Fibroblast of upper back skin (primary cell): ENCODE measurements around the gene CRELD2.

Experiments used
- DNase-seq: peaks from one replicate; pipeline ENCODE4 v3.0.0-alpha.2; 2013

The CRELD2 gene

GRCh38 chr22:49970528-49971231 is 52.2 kb downstream of the CRELD2 start:
- DNase-seq = peak; percentile 93

DNA sequence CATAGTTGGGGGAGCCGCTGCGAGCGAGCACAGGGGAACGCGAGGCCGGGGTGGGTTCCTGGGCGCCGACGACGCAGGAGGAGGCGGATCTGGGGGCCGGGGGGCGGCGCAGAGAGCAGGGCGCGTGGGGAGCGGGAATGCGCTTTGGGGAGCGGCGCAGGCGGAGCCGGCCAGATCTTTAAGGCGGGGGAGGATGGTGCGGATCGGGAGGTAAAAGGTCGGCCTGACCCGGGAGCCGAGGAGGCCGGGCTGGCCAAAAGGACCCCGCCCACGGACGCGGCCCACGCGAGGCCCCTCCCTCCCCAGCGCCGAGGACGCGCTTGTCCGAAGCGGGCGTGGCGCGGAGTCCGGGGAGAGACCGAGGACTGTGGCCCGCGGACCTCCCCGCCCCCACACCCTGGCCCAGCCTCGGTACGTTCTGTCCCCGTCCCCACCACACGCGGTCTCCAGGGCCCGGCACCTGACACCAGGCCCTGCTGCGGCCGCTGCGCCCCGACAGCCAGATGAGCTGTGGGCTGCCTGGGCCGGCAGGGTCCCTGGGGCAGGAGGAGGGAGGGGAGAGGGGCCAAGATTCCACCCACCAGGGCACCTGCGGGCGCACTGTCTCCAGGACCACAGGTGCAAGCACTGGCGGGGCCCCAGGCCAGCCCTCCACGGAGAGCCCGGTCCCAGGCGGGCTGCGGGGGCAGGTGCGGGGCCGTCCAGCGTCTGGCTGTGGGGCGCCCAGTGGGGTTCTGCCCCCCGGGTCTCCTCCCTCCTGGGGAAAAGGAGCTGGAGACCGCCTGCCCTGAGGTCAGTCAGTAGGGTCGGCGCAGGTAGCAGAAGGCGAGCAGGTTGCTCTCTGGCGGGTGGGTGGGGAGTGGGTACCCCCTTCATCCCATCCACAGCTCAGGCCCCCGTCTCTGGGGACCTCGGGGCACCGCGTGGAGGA is 53.1 kb downstream of the CRELD2 start:
- no peak for DNase-seq

DNA sequence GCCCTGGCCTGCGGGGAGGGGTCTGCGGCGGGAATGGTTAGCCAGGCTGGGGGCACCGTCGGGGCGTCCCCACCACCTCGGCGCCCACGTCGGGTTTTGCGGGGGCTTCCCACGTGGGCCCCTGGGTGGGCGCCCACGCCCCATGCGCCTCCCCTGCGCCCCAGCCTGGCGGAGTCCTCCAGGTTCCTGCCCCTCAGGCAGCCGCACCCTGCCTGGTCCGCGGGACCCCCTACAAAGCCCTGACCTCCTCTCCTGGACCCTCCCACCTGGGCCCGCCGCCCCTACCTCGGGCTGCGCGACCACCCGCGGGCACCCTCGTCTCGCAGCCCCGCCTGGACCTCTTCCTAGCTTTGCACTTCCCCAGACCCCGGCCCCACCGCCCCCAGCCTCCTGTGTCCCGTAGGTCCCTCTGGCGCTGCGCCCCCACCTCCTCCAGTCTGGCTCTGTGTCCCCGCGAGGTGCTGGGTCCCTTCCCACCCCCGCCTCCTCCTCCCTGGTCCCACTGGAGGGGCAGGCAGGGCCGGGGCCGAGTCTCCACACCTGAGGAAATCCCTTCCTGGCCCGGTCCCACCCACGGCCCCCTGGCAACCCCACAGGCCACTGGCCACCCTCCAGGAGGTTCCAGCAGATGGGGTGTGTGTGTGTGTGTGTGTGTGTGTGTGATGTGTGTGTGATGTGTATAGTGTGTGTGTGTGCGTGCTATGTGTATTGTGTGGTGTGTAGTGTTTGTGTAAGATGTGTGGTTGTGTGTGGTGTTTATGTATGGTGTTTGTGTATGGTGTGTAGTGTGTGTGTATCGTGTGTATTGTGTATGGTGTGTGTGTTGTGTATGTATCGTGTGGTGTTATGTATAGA is 54.0 kb downstream of the CRELD2 start:
- no peak for DNase-seq

GRCh38 chr22:49973018-49973961 is 54.9 kb downstream of the CRELD2 start:
- DNase-seq = no peak

GRCh38 chr22:49975543-49976389 is 57.3 kb downstream of the CRELD2 start:
- no peak for DNase-seq

DNA sequence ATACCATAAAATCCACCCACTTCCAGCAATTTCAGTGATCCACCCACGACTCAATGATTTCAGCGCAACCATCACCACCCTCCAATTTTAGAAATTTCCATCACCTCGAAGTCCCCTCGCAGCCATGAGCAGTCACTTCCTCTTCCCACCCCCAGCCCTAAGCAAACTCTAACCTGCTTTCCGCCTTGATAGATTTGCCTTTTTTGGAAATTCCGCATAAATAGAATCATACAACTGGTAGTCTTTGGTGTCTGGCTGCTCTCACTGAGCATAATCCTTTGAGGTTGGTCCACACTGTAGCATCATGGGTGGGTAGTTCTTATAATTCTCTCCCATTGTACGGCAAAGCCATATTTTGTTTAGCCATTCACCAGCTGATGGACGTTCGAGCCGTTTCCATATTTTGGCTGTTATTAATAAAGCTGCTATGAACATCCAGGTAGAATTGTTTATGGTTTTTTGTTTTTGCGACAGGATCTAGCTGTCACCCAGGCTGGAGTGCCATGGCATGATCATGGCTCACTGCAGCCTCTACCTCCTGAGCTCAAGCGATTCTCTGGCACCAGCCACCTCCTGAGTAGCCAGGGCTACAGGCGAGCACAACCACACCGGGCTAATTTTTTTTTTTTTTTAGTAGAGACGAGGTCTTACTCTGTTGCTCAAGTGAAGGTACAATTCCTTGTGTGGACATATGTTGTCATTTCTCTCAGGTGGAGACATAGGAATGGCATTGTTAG is 58.2 kb downstream of the CRELD2 start:
- DNase-seq = no peak
